HG03095 (cell line): ENCODE results near the gene SPATA31A3.
"Not testable (repeated sequence)": the region's sequence is repeated elsewhere in the genome, so short reads cannot be mapped to it uniquely, and the experiment has no call there.

Experiments used
- ATAC-seq: cut with Tn5 transposase; IDR thresholded peaks from one replicate; pipeline ENCODE4 v1.9.1; 2021; ENCODE audit warnings: moderate library complexity; ENCODE audit not compliant: unreplicated experiment

The SPATA31A3 gene

GRCh38 chr9:66992450-66992849 lies at the start of gene SPATA31A3:
TSS of gene SPATA31A3 (minus strand) at chr9:66992550. CDS start at chr9:66992521, 29 bp downstream.
- not testable (repeated sequence) for ATAC-seq

- not testable (repeated sequence) for ATAC-seq
Measured at GRCh38 chr9:66952576-66952975, 39.8 kb downstream of the SPATA31A3 start.

GRCh38 chr9:66942400-66943155 lies 49.8 kb downstream of the SPATA31A3 start:
- ATAC-seq: not testable (repeated sequence)

GRCh38 chr9:66939878-66940830 lies 52.2 kb downstream of the SPATA31A3 start:
- not testable (repeated sequence) for ATAC-seq

- ATAC-seq: not testable (repeated sequence)
Measured at GRCh38 chr9:66938322-66938721, 54.0 kb downstream of the SPATA31A3 start.

GRCh38 chr9:66937662-66938061 lies 54.7 kb downstream of the SPATA31A3 start:
- ATAC-seq: not testable (repeated sequence)
